ENCODE results near the gene TAX1BP1.

DNA sequence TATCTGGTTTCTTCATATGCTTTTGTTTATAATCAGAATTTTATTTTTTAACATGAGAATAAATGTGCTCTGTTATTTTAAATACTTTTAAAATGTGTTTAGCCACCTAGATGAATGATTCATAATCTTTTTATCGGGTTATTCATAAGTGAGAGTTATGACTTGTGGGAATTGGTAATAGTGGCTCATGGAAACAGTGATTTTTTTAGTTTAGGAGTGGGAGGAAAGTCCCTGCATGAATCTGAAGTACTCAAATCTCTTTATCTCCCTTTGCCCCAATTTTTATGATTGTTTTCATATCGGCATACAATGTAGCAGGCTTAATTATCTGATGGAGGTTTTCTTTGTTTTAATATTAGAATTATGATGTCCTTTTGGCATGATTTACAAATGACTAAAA is 42.9 kb downstream of the TAX1BP1 start:
- TF ChIP-seq OVOL2 (CRISPR knock-in tag; IDR thresholded peaks at IDR 0.05; ENCODE audit: borderline replicate concordance) (no peak), FOXP1 (CRISPR knock-in tag; IDR thresholded peaks at IDR 0.05; ENCODE audit: borderline replicate concordance) (no peak), ZNF121 (CRISPR knock-in tag; IDR thresholded peaks at IDR 0.05) (no peak), ELF4 (CRISPR knock-in tag; IDR thresholded peaks at IDR 0.05; ENCODE audit: low read depth) (no peak), JUN (CRISPR knock-in tag; IDR thresholded peaks at IDR 0.05) (no peak), GABPB1 (CRISPR knock-in tag; IDR thresholded peaks at IDR 0.05) (no peak), CBFB (CRISPR knock-in tag; IDR thresholded peaks at IDR 0.05; ENCODE audit: low read depth) (no peak), TEAD1 (CRISPR knock-in tag; IDR thresholded peaks at IDR 0.05) (no peak)
- TF ChIP-seq, protein P1, sequence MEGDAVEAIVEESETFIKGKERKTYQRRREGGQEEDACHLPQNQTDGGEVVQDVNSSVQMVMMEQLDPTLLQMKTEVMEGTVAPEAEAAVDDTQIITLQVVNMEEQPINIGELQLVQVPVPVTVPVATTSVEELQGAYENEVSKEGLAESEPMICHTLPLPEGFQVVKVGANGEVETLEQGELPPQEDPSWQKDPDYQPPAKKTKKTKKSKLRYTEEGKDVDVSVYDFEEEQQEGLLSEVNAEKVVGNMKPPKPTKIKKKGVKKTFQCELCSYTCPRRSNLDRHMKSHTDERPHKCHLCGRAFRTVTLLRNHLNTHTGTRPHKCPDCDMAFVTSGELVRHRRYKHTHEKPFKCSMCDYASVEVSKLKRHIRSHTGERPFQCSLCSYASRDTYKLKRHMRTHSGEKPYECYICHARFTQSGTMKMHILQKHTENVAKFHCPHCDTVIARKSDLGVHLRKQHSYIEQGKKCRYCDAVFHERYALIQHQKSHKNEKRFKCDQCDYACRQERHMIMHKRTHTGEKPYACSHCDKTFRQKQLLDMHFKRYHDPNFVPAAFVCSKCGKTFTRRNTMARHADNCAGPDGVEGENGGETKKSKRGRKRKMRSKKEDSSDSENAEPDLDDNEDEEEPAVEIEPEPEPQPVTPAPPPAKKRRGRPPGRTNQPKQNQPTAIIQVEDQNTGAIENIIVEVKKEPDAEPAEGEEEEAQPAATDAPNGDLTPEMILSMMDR (IDR thresholded peaks at IDR 0.05) = no peak
- TF ChIP-seq, protein P2, sequence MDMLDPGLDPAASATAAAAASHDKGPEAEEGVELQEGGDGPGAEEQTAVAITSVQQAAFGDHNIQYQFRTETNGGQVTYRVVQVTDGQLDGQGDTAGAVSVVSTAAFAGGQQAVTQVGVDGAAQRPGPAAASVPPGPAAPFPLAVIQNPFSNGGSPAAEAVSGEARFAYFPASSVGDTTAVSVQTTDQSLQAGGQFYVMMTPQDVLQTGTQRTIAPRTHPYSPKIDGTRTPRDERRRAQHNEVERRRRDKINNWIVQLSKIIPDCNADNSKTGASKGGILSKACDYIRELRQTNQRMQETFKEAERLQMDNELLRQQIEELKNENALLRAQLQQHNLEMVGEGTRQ (CRISPR knock-in tag; IDR thresholded peaks at IDR 0.05) = no peak
- TF ChIP-seq, protein P3, sequence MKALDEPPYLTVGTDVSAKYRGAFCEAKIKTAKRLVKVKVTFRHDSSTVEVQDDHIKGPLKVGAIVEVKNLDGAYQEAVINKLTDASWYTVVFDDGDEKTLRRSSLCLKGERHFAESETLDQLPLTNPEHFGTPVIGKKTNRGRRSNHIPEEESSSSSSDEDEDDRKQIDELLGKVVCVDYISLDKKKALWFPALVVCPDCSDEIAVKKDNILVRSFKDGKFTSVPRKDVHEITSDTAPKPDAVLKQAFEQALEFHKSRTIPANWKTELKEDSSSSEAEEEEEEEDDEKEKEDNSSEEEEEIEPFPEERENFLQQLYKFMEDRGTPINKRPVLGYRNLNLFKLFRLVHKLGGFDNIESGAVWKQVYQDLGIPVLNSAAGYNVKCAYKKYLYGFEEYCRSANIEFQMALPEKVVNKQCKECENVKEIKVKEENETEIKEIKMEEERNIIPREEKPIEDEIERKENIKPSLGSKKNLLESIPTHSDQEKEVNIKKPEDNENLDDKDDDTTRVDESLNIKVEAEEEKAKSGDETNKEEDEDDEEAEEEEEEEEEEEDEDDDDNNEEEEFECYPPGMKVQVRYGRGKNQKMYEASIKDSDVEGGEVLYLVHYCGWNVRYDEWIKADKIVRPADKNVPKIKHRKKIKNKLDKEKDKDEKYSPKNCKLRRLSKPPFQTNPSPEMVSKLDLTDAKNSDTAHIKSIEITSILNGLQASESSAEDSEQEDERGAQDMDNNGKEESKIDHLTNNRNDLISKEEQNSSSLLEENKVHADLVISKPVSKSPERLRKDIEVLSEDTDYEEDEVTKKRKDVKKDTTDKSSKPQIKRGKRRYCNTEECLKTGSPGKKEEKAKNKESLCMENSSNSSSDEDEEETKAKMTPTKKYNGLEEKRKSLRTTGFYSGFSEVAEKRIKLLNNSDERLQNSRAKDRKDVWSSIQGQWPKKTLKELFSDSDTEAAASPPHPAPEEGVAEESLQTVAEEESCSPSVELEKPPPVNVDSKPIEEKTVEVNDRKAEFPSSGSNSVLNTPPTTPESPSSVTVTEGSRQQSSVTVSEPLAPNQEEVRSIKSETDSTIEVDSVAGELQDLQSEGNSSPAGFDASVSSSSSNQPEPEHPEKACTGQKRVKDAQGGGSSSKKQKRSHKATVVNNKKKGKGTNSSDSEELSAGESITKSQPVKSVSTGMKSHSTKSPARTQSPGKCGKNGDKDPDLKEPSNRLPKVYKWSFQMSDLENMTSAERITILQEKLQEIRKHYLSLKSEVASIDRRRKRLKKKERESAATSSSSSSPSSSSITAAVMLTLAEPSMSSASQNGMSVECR (CRISPR knock-in tag; IDR thresholded peaks at IDR 0.05; ENCODE audit: borderline replicate concordance) = no peak
- TF ChIP-seq, protein P4, sequence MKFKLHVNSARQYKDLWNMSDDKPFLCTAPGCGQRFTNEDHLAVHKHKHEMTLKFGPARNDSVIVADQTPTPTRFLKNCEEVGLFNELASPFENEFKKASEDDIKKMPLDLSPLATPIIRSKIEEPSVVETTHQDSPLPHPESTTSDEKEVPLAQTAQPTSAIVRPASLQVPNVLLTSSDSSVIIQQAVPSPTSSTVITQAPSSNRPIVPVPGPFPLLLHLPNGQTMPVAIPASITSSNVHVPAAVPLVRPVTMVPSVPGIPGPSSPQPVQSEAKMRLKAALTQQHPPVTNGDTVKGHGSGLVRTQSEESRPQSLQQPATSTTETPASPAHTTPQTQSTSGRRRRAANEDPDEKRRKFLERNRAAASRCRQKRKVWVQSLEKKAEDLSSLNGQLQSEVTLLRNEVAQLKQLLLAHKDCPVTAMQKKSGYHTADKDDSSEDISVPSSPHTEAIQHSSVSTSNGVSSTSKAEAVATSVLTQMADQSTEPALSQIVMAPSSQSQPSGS (CRISPR knock-in tag; IDR thresholded peaks at IDR 0.05; ENCODE audit: borderline replicate concordance, low read depth) = no peak
- TF ChIP-seq, protein P5, sequence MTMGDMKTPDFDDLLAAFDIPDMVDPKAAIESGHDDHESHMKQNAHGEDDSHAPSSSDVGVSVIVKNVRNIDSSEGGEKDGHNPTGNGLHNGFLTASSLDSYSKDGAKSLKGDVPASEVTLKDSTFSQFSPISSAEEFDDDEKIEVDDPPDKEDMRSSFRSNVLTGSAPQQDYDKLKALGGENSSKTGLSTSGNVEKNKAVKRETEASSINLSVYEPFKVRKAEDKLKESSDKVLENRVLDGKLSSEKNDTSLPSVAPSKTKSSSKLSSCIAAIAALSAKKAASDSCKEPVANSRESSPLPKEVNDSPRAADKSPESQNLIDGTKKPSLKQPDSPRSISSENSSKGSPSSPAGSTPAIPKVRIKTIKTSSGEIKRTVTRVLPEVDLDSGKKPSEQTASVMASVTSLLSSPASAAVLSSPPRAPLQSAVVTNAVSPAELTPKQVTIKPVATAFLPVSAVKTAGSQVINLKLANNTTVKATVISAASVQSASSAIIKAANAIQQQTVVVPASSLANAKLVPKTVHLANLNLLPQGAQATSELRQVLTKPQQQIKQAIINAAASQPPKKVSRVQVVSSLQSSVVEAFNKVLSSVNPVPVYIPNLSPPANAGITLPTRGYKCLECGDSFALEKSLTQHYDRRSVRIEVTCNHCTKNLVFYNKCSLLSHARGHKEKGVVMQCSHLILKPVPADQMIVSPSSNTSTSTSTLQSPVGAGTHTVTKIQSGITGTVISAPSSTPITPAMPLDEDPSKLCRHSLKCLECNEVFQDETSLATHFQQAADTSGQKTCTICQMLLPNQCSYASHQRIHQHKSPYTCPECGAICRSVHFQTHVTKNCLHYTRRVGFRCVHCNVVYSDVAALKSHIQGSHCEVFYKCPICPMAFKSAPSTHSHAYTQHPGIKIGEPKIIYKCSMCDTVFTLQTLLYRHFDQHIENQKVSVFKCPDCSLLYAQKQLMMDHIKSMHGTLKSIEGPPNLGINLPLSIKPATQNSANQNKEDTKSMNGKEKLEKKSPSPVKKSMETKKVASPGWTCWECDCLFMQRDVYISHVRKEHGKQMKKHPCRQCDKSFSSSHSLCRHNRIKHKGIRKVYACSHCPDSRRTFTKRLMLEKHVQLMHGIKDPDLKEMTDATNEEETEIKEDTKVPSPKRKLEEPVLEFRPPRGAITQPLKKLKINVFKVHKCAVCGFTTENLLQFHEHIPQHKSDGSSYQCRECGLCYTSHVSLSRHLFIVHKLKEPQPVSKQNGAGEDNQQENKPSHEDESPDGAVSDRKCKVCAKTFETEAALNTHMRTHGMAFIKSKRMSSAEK (CRISPR knock-in tag; IDR thresholded peaks at IDR 0.05; ENCODE audit: borderline replicate concordance) = no peak
- TF ChIP-seq, protein P6, sequence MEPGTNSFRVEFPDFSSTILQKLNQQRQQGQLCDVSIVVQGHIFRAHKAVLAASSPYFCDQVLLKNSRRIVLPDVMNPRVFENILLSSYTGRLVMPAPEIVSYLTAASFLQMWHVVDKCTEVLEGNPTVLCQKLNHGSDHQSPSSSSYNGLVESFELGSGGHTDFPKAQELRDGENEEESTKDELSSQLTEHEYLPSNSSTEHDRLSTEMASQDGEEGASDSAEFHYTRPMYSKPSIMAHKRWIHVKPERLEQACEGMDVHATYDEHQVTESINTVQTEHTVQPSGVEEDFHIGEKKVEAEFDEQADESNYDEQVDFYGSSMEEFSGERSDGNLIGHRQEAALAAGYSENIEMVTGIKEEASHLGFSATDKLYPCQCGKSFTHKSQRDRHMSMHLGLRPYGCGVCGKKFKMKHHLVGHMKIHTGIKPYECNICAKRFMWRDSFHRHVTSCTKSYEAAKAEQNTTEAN (CRISPR knock-in tag; IDR thresholded peaks at IDR 0.05) = no peak
